EH (cell line): ENCODE measurements around the gene RAB3GAP2.
"Not testable (repeated sequence)": the region's sequence is repeated elsewhere in the genome, so short reads cannot be mapped to it uniquely, and the experiment has no call there.

ENCODE experiments used
- DNase-seq: peaks from one replicate; pipeline ENCODE4 v3.0.0-alpha.2; 2015; ENCODE audit warnings: low read depth

Gene RAB3GAP2

DNA sequence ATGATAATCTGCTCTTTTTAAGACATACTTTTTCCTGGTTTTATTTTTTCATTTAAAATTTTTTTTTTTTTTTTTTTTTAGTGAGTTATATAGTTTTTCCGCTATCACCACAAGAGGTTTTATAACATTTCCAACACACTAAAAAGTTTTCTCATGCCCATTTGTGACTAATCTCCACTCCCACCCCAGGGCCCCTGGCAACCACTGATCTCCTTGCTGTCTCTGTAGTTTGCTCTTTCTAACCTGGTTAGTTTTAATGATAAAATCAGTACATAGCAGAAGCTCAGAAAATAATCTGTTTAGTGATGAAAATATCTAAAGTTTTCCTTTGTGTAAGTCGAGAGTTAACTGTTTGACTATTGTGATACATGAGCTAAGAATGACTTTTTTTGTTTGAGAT is 136.5 kb downstream of the RAB3GAP2 start:
- no peak for DNase-seq

DNA sequence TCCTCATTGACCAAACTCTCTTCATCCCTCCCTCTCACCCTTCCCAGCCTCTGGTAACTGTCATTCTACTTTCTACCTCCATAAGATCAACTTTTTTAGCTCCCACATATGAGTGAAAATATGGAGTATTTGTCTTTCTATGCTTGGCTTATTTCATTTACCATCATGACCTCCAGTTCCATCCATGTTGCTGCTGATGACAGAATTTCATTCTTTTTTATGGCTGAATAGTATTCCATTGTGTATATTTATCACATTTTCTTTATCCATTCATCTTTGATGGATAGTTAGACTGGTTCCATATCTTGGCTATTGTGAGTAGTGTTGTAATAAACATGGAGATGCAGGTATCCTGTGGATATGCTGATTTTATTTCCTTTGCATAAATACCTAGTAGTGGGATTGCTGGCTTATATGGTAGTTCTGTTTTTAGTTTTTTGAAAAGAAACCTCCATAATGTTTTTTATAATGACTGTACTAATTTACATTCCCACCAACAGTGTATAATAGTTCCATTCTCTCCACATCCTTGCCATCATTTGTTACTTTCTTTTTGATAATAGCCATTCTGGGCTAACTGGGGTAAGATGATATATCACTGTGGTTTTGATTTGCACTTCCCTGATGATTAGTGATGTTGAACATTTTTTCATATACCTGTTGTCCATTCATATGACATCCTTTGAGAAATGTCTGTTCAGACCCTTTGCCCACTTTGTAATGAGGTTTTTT is 142.6 kb downstream of the RAB3GAP2 start:
- DNase-seq: no peak

DNA sequence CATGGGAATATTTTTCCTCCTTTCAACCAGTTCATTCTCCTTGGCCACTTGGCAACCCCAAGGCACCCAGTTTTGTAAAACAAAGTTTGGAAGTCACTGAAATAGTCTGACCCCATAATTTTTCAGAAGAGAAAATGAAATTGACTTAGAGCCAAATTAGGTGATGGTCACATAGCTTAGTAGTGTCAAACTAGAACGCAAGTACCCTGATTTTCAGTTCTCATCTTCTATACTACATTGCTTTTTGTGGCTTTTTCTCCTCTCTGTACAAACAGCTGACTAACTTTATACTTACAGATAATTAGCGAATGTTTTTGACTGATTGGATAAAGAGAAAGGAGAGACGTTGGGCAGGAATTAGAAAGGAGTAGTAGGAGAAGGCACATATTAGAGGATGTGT is 145.2 kb downstream of the RAB3GAP2 start:
- DNase-seq: no peak

DNA sequence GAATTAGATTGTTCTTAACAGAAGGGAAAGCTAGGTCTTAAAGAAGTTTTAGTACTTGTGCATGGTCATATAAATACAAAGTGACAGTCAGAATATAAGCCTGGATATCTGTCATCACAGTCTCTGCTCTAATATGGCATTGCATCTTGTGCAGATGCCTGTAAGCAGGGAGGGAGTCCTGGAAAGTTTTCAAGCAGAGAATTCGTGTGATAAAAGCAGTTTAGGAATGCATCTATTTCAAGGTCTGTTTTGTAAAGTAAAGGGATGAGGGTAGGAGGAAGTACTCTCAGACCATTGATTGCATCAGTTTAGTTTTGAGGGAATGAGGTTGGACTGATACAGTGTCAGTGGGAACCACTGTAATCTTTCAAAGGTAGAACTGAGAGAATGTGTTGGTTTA is 147.7 kb downstream of the RAB3GAP2 start:
- peak; percentile 72 for DNase-seq

DNA sequence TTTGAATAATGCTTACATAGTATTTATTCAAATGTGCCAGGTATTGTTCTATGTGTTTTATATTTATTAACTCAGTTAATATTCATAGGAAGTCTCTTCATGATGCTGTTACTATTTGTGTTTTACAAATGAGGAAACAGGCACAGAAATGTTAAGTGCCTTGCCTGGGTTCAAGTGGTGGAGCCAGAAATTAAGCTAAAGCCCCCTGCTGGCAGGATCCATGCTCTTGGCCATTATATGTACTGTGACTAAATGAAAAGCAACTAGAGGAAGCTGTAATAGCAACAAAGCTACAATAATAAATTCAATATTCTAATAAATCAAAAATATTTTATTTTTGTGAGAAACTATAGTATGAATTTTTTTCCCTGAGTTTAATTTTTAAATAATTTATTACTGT is 148.4 kb downstream of the RAB3GAP2 start:
- DNase-seq: peak; percentile 6

DNA sequence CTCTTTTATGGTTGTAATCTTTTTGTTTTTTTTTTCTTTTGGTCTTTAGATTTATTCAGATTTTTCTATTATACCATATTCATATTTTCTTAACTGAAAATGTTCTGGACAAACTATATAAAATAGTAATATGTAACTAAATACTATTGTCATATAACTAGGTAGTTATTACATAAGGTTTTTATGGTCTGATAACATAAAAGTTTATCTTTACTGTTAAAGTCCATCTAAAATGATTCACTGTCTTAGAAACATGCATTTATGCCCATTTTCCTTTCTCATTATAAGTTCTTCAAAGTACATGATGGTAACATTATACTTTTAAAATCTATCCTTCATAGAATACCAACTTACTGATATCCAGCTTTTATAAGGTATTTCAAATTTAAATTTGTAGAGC is 149.2 kb downstream of the RAB3GAP2 start:
- no peak for DNase-seq

DNA sequence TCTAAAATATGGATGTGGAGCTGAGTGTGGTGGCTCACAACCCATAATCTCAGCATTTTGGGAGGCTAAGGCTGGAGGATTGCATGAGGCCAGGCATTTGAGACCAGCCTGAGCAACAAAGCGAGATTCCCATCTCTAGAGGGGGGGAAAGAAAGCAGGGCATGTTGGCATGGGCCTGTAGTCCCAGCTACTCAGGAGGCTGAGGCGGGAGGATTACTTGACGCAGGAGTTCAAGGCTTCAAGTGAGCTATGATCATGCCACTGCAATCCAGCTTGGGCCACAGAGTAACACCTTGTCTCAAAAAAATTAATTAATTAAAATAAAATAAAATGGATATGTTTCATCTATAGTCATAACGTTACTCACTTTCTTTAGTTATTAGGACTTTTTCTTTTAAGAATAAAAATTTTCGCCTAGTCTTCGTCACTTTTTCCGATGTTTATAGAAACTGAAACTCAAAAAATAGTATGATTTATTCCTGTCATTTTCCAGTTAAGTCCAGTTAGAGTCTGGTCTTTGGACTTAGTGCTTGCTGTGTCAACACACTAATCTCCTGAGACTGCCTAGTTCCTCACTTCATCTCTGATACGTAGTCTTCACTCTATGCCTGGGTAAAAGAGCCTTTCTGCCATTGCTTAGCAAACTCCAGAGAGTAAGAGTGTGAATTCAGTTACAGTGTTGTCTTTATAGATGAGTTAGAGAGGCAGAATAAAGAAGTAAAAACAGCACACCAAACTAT is 150.3 kb downstream of the RAB3GAP2 start:
- DNase-seq: no peak

DNA sequence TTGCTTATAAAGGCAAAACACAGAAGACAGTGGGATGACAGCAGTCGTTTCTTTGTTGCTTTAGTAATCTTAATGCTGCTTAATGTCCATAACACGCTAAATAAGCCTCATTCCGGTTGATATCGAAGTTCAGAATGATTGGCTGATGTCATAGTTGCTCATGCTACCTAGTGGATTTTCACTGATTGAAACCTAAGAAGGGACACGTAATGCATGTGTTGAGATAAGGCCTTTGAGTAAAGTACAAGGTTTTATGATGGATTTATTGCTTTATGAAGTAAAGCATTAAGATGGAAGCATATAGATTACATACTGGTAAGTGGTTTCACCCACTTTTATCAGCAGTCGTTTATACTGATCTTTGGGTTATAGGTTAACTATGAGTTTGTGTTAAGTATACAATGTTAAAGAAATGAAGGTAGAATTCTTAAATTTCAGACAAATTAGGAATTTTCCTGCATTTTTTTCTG is 153.2 kb downstream of the RAB3GAP2 start:
- DNase-seq: no peak

DNA sequence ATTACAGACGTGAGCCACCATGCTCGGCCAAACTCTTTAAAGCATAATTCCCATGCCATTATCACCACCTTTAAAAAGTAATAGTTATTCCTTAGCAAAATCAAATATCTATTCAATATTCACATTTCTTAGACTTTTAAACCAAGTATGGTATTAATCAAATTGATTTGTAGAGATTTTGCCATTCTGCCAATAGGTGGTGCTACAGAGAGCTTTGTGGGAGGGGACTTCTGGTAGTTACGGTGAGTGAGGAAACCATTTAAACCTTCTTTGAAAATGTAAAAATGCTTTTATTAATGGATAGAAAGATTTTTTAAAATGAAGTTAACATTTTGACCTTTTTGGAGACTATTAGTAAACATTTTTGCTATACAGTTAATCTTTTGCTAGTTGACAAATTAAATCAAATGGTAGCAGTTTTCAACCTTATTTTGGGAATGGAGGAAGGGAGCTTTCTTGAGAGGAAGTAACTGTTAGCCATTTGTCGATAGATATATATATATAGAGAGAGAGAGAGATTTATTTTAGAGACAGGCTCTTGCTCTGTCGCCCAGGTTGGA is 159.0 kb downstream of the RAB3GAP2 start:
- DNase-seq: peak; percentile 35

DNA sequence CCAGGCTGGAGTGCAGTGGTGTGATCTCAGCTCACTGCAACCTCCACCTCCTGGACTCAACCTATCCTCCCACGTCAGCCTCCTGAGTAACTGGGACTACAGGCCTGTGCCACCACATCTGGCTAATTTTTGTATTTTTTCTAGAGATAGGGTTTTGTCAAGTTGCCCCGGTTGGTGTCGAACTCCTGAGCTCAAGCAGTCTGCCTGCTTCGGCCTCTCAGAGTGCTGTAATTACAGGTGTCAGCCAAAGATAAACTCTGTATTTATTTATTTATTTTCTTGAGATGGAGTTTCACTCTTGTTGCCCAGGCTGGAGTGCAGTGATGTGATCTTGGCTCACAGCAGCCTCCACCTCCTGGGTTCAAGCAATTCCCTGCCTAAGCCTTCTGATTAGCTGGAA is 159.7 kb downstream of the RAB3GAP2 start:
- not testable (repeated sequence) for DNase-seq

DNA sequence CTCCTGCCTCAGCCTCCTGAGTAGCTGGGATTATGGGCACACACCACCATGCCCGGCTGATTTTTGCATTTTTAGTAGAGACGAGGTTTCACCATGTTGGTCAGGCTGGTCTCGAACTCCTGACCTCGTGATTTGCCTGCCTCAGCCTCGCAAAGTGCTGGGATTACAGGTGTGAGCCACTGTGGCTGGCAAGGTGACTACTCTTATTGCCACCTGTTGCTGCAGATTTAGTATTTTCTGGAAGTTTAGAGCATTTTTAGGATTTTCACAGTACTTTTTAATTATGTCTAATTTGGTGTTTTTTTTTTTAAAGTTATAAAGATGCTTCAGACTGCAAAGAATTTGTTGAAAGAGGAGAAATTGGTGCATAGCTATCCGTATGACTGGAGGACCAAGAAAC is 161.8 kb downstream of the RAB3GAP2 start:
- DNase-seq: not testable (repeated sequence)

DNA sequence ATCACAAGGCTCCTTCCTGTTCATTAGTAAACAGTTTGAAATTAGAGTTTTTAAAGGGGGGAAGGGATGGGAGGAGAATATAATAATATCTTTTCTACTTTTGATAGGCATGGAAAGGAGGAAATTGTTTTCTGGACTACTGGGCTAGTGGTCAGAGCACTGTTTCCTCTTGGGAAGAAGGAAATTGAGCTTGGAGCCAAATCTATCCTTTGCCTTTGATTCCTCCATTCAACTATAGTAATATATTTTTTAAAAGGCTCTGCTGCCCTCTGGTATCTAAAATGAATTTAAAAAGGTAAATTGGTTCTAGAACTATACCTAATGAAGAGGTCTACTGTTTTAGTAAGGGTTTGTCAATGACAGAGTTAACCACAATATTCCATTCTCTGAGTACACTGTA is 172.4 kb downstream of the RAB3GAP2 start:
- no peak for DNase-seq
